G401 (cell line): ENCODE data around the gene PROSER2. TPM values are rescaled to one million over a fixed set of nuclear protein-coding genes. Genes with fewer than 3 reads are reported as not detected.

ENCODE experiments used
- DNase-seq: peaks from one replicate; pipeline ENCODE4 v3.0.0-alpha.2; 2015; ENCODE audit warnings: low spot score
- in situ Hi-C: cut with HindIII; loops from 2 replicates; pipeline ENCODE4 v1.10.0; 2016; ENCODE audit warnings: low sequenced_read_pairs, mixed read lengths
- total RNA-seq: library from RNA; depleted of rRNA; stranded (reverse); fragments of >200 nt; shearing (Covaris generic); gene quantifications from 2 replicates; pipeline ENCODE4 v1.2.3, GENCODE V29; 2014

PROSER2 gene
- total RNA-seq, 1 experiment from 2014 or later = 1.3 TPM

GRCh38 chr10:11895108-11895466 lies 71.9 kb downstream of the PROSER2 start:
- no peak for DNase-seq
- in situ Hi-C loops = no loop called here

GRCh38 chr10:11895598-11895997 lies 72.4 kb downstream of the PROSER2 start:
- no peak for DNase-seq
- in situ Hi-C loops = no loop called here

- in situ Hi-C loops = no loop called here
- DNase-seq = no peak
Measured at GRCh38 chr10:11896549-11897200, 73.5 kb downstream of the PROSER2 start.

GRCh38 chr10:11898033-11898371 lies 74.8 kb downstream of the PROSER2 start:
- DNase-seq = no peak
- in situ Hi-C loops = no loop called here

- DNase-seq = no peak
- in situ Hi-C loops = no loop called here
Measured at GRCh38 chr10:11898372-11899066, 75.4 kb downstream of the PROSER2 start.

- in situ Hi-C loops = no loop called here
- no peak for DNase-seq
Measured at GRCh38 chr10:11899067-11899876, 76.1 kb downstream of the PROSER2 start.

GRCh38 chr10:11901036-11901301 lies 77.8 kb downstream of the PROSER2 start:
- in situ Hi-C loops = no loop called here
- DNase-seq = no peak

GRCh38 chr10:11901454-11901832 lies 78.3 kb downstream of the PROSER2 start:
- DNase-seq = no peak
- in situ Hi-C loops = no loop called here

GRCh38 chr10:11901833-11902475 lies 78.8 kb downstream of the PROSER2 start:
- no peak for DNase-seq
- in situ Hi-C loops = no loop called here

- DNase-seq = no peak
- in situ Hi-C loops = no loop called here
Measured at GRCh38 chr10:11902646-11903045, 79.5 kb downstream of the PROSER2 start.

- no peak for DNase-seq
- in situ Hi-C loops = no loop called here
Measured at GRCh38 chr10:11906714-11907113, 83.6 kb downstream of the PROSER2 start.

GRCh38 chr10:11907914-11908313 lies 84.8 kb downstream of the PROSER2 start:
- DNase-seq = no peak
- in situ Hi-C loops = no loop called here

- DNase-seq = no peak
- in situ Hi-C loops = no loop called here
Measured at GRCh38 chr10:11908536-11908935, 85.4 kb downstream of the PROSER2 start.

GRCh38 chr10:11908991-11909390 lies 85.8 kb downstream of the PROSER2 start:
- DNase-seq = no peak
- in situ Hi-C loops = no loop called here

GRCh38 chr10:11909618-11910017 lies 86.5 kb downstream of the PROSER2 start:
- no peak for DNase-seq

GRCh38 chr10:11910102-11910501 lies 86.9 kb downstream of the PROSER2 start:
- in situ Hi-C loops = no loop called here
- no peak for DNase-seq

More at GRCh38 chr10:11909618-11910017, 86.5 kb downstream of the PROSER2 start:
- in situ Hi-C loops = no loop called here

GRCh38 chr10:11913079-11913641 lies 90.0 kb downstream of the PROSER2 start:
- DNase-seq = no peak

GRCh38 chr10:11918384-11918783 lies 95.2 kb downstream of the PROSER2 start:
- DNase-seq = no peak
- in situ Hi-C loops = no loop called here

More at GRCh38 chr10:11913079-11913641, 90.0 kb downstream of the PROSER2 start:
- in situ Hi-C loops = no loop called here

- in situ Hi-C loops = no loop called here
- DNase-seq = no peak
Measured at GRCh38 chr10:11919271-11919670, 96.1 kb downstream of the PROSER2 start.
